GM04503 (cell line): ENCODE measurements around the gene CACNA2D2.

ENCODE experiments used
- DNase-seq: peaks from one replicate; pipeline ENCODE4 v3.0.0-alpha.2; 2012; ENCODE audit warnings: low read depth

Gene CACNA2D2

DNA sequence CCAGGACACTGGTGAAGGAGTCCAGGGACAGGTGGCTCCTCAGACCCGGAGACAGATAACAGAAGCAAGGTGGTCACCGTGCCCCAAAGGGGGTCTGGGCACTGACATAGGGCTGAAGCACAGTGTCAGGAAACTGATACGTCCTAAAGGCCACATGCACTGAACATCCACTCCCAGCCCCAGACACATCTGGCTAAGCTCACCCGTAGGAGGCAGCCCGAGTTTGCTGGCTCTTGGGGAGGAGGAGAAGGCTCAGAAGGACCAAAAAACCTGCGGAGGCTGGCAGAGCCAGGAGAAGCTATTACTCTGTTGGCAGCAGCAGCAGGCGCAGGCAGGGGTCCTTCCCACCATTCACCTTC lies 1.2 kb downstream of the CACNA2D2 start:
- no peak for DNase-seq

DNA sequence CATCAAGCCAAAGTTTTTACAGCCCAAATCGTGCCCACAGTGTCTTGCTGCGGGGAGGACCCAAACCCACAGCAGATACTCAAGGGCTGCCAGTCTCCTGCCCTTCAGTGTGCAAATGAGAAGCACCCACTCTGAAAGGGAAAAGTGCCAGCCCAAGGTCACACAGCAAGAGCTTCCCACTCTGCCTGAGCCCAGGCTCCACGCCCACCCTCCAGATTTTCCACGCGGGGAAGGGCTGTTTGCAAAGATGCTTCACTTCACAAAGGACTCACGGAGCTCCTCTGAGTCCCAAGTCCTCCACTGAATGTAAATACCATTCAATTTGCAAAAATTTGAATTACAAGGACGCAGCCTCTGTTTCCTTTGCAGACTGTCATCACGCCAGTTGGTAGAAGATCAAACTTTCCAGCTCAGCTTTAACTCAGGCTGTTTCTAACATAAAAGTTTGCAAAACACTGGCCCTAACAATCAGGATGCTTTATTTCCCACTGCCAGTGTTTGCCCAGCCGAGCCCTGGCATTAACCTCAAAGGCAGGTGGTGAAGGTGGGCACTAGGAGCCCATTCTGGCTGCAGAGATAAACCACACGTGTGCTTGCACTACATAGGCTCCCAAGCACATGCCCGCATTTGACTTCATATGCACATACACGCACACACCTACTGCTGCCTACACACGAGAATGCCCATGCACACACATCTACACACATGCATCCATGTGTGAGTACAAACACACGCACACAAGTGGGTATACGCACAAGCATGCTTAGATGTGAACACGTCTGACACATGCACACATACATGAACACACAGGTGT lies 7.6 kb downstream of the CACNA2D2 start:
- no peak for DNase-seq

DNA sequence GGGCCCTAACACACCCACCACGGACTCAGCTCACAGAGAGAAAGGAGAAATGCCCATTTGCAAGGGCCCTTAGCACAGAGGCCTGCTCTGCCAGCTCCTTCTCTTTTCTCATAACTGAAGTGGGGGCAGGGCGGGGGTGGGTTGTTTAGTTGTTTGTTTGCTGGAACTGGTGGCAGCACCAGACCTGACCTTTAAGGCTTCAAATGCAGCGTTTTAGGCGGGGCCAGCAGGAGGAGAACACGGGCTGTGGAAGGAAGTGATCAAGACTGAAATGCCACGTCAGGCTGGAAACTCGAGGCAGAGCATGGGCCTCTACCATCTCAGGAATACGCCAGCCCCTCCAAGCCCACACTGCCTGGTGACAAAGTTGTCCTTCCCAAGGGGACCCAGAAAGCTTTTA lies 9.3 kb downstream of the CACNA2D2 start:
- no peak for DNase-seq

DNA sequence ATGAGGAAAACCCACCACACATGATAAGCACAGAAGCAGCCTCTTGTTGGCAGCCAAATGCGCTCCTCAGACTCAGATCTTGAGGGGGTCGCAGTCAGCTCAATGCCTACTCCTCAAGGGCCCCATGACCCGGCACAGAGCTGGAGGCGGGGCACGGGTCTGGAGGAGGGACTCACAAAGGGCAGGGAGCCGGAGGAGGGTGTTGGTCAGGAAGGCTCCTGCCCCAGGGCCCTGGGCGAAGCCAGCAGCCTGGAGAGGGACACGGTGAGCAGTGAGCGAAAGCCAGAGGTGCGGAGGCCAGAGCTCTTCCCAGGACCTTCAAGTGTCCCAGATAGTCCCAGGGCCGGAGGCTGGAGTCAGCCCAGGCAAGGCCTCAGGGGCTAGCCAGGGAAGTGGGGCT lies 9.8 kb downstream of the CACNA2D2 start:
- DNase-seq = no peak

DNA sequence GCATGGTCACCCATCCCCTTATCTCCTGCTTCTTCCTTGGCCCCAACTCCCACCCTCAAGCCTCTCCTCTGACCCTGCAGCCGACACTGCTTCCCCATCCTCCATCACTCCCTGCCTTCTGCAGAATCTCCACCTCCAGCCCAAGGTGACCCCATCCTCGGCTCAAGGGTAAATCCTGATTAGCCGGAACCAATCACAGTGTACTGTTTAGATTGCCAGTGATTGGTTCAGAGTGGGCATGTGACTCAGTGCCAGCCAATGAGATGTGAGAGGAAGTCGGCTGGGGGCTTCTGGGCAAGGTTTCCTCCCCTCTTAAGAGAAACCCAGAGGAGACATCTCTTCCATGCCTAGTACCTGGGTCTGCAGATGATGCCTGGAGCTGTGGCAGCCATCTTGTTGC lies 10.3 kb downstream of the CACNA2D2 start:
- no peak for DNase-seq

DNA sequence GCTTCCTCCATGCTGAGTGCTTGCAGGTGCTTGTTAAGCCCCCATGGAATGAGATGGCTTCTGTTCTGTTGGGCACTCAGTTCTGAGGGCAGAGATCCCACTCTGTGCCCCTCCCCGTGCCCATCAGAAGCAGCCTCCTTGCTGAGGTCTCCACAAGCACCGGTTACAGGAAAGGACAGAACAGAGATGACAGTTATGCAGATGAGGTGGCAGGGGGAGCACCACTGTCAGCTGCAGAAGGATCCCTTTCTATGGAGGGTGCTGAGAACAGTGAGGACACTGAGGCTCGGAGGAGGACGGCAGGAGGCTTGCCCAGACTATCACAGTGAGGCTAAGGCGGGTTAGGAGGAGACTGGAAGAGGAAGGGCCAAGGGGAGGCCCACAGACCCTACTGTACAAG lies 12.4 kb downstream of the CACNA2D2 start:
- DNase-seq = no peak

DNA sequence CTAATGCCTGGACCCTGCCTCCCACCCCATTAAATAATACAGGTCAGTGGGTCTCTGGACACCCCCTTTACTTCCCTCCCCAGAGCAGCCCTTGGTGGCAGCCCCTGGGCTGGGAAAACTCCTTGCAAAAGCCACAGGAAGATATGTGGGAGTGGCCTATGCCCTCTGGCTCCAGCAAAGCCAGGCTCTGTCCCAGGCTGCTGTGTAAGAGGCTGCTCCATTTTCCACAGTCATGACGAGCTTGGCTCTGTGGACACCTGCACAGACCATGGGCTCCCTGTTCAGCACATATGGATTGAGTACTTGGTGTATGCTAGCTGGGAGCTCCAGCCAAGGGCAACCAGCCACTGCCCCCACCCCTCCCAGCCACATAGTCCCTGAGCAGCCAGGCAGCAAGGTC lies 13.0 kb downstream of the CACNA2D2 start:
- DNase-seq = no peak

DNA sequence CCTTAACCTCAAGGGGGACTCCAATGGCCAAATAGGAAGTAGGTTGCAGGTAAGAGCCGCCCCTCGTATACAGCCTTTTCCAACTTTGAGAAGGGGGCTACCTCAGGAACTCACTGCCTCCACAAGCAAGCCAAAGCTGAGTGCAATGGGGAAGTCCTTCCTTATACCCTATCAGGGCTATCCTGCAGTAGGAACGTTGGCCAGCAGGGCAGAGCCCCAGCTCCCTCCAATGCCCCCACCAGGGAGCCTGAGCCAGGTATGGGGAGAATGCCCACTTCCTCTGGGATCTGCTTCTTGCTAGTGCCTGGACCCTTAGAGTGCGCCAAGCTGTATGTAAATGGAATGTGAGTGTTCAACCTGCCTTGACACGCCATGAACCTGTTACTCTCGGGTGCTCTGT lies 16.3 kb downstream of the CACNA2D2 start:
- DNase-seq = no peak

DNA sequence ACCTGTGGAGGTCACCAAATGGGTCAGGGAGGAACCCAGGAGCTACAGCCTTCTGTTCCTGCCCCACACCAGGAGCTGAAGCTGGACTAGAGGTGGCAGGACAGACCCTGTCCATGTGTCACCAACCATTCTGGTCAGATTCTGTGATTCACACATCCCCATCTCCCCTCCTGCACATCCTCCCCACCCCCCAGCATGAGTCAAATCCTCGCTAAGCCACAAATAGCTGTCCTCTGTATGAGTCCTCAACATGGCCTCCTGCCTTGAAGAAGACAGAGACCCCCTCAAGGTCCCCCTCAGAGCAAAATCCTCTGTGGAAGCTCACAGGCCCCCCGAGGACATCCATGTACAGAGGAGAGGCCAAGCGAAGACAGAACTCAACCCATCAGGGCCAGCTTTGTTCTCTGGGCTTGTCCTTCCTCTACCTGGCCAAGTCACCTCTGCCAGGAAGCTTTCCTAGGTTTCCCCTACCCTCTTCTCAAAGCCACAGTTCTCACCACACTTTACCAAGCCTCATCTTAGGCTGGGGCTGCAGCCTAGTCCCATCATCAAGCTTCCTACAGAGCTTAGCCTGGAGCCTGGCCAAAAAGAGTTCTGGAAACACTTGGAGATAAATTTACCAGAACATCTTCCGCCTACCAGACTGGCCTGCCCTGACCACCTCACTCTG lies 17.1 kb downstream of the CACNA2D2 start:
- no peak for DNase-seq

DNA sequence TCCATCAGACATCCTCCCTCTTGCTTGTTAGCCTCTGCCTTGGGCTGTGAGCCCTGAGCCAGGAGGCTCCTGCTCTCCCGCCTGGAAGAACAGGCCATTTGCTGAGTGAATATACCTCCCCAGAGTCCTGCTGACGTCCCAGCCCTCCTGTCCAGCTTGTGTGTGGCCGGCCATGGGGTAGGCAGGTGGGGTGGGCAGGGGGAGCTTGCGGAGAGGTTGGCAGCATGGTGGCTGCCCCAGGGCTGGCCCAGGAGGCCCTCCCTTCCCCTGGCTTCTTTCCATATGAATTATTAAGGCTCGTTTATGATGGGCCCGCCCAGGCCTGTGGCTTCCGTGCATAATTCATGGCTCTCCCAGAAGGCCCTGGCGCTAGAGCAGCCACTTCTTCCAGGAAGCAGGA lies 18.7 kb downstream of the CACNA2D2 start:
- no peak for DNase-seq

DNA sequence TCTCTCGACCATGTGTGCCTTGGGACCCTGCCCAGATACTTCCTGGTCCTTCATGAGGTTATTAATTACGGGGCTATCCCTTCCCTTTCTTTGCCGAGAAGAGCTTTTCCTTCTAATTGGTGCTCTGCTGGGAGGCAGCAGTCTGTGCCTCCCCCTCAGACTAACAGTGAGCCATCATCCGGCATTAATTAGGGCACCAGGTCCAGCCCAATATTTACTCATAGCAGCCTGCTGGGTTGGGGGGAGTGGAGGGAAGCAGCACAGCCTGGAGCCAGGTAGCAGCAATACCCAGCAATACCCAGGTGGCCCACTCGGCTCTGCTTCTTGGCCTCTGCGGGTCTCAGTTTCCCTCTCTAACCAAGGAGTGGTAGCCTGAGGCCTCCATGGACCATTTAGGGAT lies 20.1 kb downstream of the CACNA2D2 start:
- DNase-seq = no peak

DNA sequence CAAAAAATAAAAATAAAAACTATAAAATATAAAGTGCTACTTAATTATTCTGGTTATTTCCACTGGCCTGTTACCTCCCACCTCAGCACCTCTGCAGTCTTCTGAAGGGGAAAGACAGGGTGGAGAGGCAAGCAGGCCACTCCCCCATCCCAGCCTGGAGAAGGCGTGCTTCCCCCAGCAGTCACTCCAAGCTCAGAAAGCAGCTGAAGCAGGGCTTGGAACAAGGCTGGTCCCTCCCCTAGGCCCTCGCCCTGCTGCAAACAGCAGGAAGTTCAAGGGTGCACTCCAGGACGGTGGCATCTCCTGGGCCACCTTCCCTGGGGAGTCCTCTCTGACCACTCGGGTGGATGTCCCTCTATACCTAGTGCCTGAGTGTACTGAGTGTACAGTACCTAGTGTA lies 21.4 kb downstream of the CACNA2D2 start:
- DNase-seq = no peak

DNA sequence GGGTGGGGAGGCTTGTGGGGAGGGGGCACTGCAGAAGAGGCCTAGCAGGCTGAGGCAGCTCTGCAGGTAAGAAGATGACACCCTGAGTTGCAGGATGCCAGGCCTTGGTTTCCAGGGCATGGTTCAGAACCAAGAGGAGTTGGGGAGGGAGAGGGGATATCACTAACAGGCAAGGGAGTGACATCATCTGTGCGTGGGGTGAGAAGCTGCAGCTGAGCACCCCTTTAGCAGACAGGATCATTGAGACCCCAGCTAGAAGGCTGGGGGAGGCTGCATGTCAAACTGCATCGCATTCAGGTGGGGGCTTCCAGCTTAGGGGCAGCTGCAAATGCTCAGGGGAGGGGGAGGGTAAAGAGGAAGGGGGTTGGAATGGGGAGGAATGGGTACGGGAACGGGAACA lies 23.0 kb downstream of the CACNA2D2 start:
- no peak for DNase-seq

DNA sequence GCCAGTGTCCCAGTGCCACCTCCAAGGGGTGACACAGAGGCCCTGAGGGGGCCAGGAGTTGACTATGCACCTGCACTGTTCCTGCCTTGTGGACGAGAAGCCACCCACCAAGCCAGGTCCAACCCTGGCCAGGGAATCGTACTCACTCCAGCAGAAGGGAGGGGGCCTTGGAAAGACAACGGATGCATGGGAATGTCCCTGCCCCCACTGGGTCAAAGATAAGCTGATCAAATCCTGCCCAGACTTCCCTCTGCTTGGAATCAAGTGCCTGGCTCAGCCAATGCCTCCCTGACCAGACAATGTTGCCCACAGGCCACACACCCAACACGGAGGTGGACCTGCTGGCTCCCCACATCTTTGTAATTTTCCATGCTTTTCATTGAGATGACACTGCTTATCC lies 23.9 kb downstream of the CACNA2D2 start:
- DNase-seq = no peak

DNA sequence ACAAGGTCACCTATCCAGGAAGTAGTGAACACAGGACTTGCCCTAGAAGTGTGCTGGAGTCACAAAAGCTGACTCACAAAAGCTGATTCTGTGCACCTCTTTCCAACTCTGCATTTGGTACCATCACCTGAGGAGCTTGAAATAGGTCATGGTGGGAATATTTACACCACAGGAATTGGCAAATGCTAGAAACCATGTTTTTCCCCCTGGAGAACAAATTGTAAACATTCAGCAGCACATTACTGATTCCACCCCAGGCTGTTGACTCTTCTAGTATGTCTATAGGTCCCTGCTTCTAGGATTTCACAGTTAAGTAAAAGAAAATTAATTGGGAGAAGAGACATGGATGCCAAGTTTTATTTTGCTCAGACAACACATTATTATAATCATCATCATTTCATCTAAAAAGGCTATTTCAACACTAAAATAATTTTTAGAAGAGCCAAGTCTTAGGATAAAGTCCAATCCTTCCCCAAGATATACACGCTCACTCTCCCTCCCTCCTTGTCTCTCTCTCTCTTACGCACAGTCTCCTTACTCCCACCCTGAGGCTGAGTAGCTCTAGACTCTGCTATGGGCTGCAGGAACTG lies 24.7 kb downstream of the CACNA2D2 start:
- DNase-seq = no peak

DNA sequence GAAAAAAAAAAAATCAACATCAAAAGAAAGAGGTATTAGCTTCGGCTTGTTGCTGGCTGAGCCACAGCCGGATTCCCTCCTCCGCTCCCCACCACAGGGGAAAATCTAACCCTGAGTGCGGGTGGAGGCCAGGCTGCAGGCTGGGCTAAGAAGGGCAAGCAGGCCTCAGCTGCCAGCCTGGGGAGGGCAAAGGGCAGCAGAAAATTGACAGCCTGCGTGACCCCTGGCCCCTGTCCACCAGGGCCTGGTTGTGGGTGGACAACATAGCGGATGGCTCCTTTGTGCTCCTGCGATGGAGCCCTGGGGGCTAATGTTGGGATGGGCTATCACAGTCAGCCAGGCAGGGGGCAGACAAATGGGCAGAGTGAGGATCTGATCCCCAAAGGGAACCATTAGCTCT lies 25.4 kb downstream of the CACNA2D2 start:
- no peak for DNase-seq

DNA sequence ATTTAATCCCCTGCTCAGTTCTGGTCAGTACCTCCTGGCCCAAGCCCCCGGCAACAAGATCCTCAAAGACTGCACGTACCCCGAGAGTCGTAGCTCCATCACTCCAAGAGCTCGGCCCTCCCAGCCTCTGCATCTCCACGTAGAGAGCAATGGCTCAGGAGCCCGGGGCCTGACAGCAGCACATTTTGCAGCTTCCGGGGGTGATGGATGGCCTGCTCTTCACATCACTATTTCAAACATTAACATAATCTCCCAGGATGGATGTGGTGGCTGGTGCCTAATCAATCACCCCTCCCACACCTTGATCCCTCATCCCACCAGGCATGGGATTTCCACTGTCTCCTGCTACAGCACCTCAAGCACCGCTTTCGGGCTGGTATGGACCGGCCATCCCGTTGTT lies 28.1 kb downstream of the CACNA2D2 start:
- no peak for DNase-seq

DNA sequence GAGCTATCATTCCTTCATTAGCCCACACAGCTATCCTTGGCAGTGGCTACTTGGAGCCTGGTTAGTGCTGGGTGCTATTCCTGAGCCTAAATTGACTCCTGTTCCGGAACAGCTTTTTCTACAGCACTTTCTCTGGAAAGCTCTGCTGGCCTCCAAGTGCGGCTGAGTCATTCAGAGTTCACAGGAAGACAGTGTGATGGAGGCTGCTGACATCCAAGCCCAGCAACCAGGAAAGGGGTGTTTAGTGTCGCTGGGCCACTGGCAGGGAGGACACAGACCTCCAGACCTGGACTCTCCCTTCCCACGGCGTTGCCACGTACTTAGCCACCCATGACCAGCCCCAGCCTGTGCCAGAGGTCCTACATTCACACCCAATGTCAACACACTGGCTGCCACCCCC lies 28.7 kb downstream of the CACNA2D2 start:
- no peak for DNase-seq

DNA sequence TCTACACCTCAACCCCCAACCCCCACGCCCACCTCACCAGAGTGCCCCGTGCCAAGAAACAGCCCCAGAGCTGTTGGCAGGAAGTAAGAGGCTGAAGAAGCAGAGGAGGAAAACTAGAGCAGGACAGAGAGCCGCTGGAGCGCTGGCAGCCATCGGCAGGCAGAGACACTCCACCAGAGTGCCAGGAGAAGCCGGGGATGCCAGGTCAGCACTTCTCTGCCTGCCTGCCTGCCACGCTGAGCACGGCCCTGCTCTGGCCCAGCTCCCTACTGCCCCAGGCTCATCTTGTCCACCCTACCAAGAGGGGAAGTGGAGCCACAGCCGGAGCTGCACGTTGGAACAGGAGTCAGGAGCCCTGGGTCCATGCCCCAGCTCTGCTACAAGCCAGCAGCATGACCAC lies 29.7 kb downstream of the CACNA2D2 start:
- no peak for DNase-seq

DNA sequence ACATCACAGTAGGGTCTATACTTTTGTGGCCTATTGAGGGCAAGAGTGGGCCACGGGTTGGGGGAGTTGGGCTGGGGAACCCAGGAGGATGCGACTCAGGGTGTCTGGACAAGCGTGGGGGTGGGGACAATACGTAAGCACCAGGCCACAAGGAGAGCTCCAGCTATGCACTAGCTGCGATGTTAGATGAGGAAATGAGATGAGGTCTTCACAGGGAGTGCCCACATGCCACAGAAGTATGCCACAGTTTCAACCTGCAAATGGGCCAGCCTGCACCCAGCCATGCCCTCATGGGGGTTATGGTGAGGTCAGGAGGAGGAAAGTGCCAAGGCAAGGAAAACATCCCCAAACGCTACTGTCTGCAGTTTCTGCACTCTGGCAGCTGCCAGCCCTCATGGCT lies 30.5 kb downstream of the CACNA2D2 start:
- no peak for DNase-seq

DNA sequence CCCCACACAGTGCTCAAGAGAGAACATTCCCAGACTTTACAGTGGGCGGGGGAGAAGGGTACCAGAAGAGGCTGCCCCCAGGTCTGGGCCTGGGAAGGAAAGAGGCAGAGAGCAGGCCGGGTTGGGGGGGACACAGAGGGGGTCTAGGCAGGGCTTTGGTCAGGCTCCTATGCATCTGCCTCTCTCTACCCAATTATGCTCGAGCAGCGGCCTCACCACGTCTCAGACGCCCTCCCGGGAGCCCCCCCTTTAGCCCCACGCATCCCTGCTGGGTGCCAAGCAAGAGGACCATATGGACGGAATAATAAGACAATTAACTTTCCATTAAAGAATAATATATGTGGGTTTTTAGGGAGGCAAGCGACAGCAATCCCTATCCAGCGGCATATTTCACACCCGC lies 32.8 kb downstream of the CACNA2D2 start:
- no peak for DNase-seq

DNA sequence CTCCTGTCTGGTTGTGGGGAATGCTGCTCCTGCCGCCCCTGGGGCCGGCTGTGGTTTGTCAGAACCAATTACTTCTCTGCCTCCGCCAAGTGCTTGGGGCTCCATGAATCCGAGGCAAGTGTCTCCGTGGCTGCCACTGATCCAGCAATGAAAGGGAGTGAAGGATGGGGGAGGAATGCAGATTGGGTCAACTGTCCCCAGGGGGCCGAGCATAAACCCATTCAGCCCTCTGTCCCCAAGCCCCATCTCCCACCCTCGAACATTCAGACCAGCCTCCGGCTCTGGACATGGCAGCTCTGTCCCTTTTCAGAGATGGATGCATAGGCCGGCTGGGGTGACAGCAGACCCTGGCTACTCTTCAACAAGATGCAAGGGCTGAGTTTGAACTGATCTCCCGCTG lies 35.5 kb downstream of the CACNA2D2 start:
- no peak for DNase-seq

DNA sequence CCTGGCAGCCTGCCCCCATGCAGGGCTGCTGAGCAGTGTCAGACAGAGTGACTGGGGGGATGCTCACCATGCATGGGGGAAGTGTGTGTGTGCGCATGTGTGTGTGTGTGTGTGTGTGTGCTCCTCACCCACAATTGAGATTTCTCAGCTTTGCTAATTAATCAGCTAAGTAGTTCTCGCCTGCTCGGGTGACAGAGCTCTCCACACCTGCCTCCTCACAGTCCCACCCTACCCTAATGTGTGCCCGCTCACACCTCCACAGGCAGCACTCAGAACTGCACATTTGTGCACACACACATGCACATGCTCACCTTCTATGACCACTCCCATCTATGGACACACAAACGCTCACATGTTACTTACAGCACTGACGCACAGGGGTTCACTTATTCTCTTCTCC lies 37.3 kb downstream of the CACNA2D2 start:
- DNase-seq = no peak

DNA sequence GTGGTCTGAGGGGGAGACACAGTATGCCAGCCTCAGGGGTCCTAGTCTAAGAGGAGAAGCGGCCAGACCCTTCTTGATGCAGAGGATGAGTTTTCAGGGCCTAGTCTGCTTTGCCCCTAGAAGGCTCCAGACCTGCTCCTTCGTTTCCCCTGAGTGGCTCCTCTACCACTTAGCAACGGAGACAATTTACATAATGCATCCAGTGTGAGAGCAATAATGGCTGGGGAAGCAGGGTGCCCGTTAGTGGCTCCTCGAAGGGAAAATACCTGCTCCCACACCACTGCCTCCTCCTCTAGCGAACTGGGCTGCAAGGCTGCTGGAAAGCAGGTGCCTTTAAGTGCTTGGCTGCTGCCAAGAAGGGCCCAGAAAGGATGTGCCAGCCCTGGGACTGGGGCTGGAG lies 38.9 kb downstream of the CACNA2D2 start:
- DNase-seq = no peak
